GM19438 (cell line): ENCODE data around the gene MYO5B.

Experiments
- ATAC-seq: cut with Tn5 transposase; IDR thresholded peaks from one replicate; pipeline ENCODE4 v1.9.1; 2021; ENCODE audit warnings: low read depth; ENCODE audit not compliant: unreplicated experiment

The MYO5B gene

DNA sequence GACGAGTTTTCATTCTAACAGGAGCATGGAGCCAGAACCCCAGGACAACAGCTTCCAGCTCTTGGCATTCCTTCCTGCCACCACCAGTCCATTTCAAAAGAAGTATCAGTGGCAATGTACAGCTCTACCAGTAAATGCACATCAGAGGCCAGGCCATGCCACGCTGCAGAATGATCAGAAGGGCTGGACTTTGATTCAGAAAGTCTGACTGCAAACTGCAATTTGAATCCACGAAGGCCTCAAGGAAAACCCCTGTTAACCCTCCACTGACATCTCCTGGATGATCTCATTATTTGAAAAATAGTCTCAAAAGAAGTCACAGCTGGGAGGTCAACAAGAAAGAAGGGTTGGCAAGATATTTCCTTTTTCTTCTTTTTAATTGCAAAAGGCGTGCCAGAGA, 119.2 kb downstream of the MYO5B start:
- no peak for ATAC-seq

DNA sequence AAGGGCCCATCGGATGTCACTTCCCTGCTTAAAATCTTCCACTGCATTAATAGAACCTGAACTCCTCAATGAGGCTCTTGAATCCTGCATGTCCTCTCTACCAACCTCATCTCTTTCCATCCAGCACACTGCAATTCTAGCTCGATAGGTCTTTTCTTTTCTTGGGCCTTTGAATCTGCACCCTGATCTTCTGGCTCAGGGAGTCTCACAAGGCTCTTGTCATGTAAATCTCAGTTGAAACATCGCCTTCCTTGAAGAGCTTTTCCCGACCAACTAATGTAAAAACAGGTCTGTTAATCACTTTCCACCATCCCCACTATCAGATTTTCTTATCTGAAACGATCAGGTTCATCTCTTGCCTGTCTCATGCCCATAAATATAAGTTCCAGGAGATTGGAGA, 120.5 kb downstream of the MYO5B start:
- ATAC-seq = no peak

DNA sequence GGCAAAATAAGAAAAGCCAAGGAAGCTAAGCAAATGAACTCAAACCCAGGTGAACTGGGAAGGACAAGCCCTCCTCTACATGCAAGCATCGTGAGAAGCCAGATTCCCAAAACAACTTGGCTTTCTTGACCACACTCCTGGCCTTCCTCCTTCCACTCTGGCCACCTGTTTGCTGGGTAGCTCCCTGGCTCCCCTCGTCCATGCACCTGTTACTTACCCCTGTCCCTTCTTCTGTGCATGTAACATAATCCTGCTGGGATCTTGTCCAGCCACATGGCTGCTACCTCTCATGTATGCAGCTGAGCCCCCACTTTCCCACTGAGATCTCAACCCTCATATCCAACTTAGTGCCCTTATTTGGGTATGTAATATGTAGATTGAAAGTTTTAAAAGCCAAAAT, 121.6 kb downstream of the MYO5B start:
- ATAC-seq = no peak

DNA sequence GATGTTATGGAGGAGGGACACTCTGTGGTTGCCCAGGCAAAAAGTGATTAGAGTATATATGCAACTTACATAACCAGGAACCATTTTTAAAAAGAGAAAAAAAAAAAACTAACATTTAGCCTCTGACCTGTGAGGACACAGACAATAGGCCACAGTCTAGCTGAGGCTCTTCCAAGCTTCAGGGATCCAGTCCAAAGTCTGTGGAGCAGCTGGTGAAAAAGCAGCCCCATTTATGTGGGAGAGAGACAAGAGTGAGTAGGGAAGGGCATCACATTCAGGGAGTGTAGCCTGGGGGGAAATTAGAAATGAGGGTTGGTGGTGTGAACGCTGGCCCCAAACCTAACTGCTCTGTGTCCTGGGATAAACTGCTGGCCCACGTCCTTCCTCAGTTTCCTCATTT, 122.8 kb downstream of the MYO5B start:
- no peak for ATAC-seq

DNA sequence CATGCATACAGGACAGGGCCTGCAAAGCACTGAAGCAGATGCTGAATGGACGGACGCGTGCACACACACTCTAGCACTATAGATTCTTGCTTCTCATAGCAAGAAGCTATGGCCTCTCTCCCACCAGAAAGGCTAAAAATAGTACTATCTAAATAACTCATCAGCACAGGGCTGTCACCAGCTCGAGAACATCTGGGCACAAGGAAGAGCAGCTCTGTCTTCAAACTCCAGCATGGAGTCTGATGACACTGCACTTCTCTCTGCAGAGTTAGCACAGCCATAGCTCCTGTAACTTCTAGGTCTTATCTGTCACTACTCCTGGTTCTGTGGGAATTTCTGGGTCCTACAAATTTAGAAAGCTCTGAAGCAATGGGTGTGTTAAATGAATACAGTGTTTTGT, 123.5 kb downstream of the MYO5B start:
- ATAC-seq = no peak

DNA sequence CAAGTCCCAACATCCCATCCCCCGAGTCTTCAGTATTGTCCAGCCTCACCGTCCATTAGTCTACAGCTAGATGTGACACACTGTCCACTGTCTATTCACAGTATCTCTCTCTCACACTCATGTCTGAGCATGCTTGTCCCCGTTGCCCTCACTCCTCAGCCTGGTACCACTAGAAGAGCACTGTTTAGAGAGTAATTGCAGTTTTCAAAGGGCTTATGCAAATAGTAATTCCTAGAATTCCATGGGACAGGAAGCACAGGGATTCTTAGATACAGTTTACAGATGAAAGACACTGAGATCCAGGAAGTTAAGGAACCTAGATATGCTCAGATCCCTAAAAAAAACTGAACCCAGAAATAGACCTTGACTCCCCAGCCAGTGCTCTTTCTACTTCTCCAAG, 125.5 kb downstream of the MYO5B start:
- no peak for ATAC-seq

DNA sequence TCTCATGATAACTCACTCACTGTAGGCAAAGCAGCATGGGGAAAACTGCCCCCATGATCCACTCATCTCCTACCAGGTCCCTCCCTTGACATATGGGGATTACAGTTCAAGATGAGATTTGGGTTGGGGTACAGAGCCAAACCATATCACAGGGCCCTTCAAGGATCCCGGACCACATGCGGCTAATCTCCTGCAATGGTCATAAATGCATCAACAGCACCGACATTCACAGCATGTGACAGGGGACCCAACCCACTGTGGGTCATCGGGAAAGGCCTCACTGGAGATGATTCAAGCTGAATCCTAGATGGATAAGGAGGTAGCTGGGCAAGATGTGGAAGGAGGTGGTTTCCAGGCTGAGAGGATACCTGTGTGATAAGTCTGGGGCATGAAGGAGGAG, 129.4 kb downstream of the MYO5B start:
- ATAC-seq = no peak

DNA sequence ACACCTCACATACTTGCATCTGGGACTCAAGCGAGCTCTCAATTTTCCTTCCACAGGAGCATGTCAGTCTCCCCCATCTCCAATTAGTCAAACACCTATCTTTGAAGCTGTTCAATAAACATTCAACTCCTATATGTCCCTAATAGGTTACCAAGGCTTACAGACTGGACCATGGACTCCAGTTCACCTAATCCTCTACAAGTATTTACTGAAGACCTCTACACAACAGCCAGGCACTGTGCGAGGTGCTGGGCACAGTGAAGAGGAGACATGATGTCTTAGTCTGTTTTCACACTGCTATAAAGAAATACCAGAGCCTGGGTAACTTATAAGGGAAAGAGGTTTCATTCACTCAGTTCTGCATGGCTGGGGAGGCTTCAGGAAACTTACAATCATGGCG, 129.9 kb downstream of the MYO5B start:
- no peak for ATAC-seq

DNA sequence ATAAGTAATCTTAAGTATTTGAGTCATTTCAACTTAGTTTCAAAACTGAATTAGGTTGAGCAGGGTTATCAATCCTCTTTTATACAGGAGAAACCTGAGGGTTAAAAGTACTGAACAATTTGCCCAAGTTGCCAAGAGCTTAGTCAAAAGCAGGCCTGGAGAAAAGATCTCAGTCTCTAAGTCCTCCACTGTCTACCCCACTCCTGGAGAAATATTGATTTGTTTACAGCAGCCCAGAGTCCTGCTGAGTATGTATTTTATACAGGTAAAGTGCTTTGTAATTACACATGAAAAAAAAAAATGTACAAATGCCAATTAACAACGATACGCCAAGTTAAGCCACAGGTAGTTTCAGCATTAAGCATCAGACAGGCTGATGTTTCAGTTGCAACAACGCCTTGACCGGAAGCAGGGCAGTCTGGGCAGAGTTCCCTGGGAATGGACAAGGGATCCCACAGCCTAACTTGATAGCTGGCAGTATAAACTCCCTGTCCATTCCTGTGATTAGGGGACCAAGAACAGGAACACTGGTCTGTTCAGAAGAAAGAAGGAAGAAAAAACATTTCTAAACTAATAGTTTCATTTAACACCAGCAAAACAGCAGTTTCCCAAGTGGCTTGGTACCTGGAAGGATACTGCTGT, 132.9 kb downstream of the MYO5B start:
- ATAC-seq = no peak

DNA sequence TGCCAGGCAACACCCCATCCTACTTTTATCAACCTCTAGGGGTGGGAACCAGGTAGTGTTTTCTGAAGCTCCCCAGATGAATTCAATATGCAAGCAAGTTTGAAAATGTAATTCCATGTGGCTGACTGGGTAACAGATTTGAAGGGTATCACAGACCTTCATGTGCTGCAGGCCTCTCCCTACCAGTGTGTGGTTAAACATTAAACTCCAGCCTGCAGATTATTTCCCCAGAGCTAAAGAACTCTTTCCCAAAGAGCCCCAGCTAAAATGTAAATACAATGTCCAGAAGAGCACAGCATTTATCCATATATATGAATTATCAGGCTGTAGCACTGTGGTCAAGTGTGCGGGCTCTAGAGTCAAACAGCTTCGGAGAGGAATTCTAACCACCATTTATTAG, 134.1 kb downstream of the MYO5B start:
- ATAC-seq = no peak

DNA sequence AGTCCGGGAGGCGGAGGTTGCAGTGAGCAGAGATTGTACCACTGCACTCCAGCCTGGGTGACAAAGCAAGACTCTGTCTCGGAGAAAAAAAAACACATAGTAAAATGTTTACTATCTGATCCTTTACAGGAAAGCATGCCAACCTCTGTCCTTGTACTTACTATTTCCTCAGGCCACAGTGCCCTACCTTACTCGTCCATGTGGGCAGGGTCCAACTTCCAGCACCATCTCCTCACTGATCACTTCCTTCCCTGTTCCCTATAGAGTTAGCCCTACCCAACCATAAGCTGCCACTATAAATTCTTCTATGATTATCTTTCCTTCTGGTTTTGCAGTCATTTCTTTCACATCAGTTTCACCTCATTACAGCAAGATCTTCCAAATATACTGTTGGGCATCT, 136.2 kb downstream of the MYO5B start:
- ATAC-seq = no peak

DNA sequence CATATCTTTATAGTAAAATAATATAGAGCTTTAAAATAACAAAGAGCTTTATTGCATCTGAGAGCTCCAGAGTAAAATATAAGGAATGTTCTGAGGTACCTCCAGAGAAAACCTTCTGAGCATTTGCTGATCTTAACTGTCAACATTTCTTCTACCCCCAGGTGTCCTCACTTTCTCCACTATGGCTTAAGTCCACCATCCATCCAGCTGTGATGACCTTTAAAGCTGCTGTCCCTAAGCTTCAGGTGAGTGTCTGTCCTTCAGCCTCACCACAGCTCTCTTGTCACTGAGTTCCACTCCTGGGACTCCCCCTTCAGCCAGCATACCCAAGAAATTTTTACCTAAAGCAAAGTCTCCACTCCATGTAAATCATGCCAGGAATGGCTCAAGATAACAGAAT, 137.9 kb downstream of the MYO5B start:
- ATAC-seq = no peak

DNA sequence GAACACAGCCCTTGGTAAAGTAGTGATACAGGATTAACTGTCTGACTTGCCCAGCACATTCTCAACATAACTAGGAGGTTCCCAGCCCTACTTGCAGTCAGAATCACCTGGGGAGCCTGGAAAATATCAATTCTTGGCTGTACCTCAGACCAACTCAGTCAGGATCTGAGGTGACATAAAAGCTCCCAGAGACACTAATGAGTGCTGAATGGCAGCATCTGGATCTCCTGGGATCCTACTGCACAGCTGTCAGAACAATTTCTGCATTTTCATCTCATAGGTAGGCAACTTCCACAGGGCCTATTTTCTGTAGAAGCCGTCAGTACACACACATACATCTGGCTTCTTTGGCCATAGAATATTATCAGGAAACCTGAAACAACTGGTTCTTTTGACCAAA, 138.8 kb downstream of the MYO5B start:
- ATAC-seq = no peak

DNA sequence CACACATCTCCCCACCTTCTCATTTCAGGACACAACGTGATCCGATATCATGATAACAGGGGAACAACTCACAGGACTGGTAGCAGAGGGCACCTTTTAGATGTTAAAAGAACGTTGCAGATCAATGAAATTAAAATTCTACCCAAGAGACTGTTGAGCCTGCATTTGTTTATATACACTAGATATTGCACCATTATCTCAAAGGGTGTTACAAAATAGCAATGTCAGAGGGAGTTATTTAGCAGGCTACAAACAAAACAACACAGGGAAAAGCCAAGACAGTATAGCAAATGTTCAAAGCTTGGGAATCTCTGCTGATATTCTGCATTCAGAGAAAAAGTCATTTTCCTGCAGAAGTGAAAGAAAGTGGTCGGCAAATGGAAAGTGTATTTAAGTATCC, 139.5 kb downstream of the MYO5B start:
- no peak for ATAC-seq

DNA sequence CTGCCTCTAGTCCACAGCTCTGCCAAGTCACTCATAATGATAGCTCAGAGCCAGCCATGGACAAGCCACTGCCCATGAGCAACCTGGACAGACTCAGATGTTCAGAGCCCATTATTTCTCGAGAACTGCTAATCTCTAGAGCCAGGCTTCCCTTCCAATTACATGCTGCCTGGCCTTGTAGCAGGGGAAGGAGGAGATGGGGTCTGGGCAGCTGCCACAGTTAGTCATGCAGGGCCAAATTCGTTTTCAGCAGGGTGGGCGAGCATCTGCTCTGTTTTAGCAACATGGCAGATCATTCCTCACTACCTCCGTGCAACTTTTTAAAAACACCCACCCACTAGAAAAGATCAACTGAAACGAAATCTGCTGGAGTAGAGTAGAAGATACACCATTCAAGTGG, 141.8 kb downstream of the MYO5B start:
- no peak for ATAC-seq

DNA sequence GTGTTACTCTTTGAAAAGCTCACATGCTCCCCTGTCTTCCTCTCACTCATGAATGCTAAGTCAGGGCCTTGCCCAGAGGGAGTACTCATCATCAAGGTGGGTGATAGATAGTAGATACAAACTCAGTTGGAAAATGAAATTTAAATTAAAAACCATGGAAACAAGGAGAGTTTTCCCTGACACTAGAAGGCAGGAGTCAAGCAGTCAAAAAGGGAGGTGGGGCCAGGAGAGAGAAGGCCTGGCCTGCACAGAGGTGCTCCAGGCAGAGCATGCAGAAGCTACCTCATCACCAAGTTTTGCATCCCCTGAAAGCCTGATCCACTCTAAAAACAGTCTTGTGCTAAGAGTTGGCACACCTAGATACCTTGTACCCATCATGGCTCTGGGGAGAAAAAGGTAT, 143.7 kb downstream of the MYO5B start:
- no peak for ATAC-seq

DNA sequence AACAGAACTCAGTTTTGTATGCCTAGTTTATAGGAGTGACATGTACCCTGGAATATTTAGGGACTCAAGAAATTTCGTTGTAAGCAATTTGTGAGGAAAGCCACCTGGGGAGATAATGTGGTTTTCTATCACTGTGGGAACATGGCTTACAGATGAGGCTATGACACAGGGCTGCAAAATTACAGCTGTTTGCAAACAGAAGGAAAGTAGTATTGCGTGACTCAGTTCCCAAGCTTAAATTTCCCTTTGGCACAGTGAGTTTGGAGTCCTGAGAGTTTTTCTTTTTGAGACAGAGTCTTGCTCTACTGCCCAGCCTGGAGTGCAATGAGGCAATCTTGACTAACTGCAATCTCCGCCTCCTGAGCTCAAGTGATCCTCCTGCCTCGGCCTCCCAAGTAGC, 149.8 kb downstream of the MYO5B start:
- no peak for ATAC-seq

DNA sequence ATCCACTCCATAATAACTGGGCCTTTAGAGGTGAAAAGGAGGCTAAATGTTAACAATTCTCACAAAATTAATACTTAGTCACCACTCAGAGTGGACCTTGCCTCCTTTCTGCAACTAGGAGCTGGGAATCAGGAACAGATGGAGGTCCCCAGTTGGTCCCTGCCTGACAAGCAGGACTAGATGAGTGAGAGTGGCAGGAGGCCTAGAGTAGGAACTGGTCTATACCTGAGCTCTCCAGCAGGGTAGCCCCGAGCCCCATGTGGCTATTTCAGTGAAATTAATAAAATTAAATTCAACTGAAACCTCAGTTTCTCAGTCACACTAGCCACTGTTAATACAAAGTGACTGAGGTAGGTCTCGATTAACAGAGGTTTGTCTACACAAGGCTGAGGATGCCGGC, 150.5 kb downstream of the MYO5B start:
- no peak for ATAC-seq

DNA sequence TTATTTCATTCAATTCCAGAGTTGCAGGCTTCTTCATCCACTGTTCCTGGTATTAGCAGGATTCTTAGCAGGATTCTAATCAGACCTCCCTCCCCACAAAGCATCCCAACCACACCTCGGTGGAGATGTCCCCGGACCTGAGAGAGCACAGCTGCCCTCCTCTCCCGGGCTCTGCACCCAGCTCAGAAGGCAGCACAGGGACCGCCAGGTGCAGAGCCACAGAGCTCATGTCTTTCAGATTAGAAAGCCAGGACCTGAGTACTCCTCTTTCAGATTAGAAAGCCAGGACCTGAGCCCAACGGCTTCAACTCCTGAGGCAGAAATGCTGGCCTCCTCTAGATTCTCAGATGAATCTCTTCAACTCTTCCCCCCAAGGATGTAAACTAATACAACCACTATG, 152.3 kb downstream of the MYO5B start:
- no peak for ATAC-seq

DNA sequence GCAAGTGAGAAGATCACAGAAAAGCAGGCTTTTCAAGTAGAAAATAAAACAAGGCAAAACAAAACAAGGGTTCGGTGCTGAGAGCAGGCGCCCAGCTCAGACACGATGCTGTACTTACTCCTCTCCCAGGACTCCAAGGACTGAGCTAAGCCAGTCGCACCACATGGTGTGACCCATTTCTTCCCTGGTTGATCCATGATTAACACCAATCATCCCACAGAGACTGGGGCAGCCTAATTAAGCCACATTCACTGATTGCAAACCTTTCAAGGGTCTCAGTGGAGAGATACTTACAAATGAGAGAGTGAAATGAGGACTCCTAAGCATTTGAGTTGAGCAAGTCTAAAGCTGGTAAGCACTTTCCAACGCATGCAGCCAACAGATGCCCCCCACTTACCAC, 155.2 kb downstream of the MYO5B start:
- no peak for ATAC-seq

DNA sequence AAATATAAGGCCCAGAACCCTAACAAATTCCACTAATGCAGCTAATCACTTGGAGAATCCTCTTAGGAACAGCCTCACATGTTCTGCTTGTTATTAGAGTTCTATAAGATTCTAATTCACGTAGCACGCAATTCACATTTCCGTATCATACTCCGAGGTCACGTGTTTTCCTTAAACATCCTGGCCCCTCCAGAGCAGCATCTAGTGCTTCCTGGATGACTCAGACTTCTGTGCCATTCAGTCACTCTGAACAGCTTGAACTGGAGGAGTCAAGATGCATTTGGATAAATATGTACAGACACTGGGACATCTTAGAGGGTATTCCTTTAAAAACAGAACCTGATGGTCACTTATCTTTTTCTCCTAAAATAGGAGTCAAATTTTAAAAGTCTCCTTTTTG, 156.5 kb downstream of the MYO5B start:
- ATAC-seq = no peak

DNA sequence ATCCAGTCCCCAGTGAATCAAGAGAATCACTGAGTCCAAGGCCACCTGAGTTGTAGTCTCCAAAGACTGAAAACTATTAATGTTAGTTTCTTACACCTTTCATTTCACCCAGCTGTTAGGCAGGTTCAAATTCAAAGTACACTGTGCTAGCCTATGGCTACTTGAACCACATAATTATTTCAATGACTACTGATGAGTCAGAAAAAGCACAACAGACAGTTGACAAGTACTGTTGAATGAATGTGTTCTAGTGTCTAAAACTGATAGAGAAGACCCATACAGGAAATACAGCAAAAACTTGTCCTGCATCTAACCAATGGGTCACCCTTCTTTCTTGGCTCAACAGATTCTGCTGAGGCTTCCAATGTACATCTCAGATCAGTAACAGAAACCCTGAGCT, 160.9 kb downstream of the MYO5B start:
- ATAC-seq = no peak

DNA sequence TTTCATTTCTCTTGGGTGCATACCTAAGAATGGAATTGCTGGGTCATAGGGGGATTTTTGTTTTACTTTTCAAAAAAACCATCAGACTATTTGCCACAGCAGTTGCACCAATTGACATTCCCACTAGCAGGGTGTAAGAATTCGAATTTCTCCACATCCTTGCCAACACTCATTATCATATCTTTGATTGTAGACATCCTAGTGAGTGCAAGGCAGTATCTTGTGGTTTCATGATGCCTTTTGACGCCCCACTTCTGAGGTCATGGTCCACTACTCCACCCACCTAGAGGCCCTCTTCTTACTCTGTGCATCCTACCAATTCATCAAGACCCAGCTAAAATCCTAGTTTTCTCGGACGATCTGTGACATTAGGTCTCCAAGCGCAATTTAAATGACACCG, 161.9 kb downstream of the MYO5B start:
- ATAC-seq = no peak
